ENCODE measurements around the gene PSORS1C1.

- TF ChIP-seq MXI1 (conservative IDR thresholded peaks at IDR 0.05; ENCODE audit: poor library complexity, severe bottlenecking) (no peak), CTCF (IDR thresholded peaks at IDR 0.05; ENCODE audit: poor library complexity, severe bottlenecking) (no peak), SMC3 (conservative IDR thresholded peaks at IDR 0.05; ENCODE audit: poor library complexity) (no peak), EZH2 (IDR thresholded peaks at IDR 0.05; ENCODE audit: borderline replicate concordance, insufficient read depth, low read length, poor library complexity, severe bottlenecking) (no peak), RAD21 (conservative IDR thresholded peaks at IDR 0.05) (no peak), REST (IDR thresholded peaks at IDR 0.05; ENCODE audit: borderline replicate concordance) (no peak), EP300 (conservative IDR thresholded peaks at IDR 0.05; ENCODE audit: poor library complexity, severe bottlenecking) (no peak), POLR2AphosphoS5 (IDR thresholded peaks at IDR 0.05) (no peak), TAF1 (IDR thresholded peaks at IDR 0.05; ENCODE audit: low read depth) (no peak)
These were observed 2.1 kb upstream of the PSORS1C1 start, which contains the start of gene C6orf15 for GRCh38 chr6:31112478-31112877.
